ENCODE data around the gene ARID1B. TPM values are rescaled to one million over a fixed set of nuclear protein-coding genes. Genes with fewer than 3 reads are reported as not detected.

Gene ARID1B
- total and polyA plus RNA-seq, 7 experiments from 2014 or later, result 17.5 to 164 (median 139) TPM

GRCh38 chr6:156992020-156992804 is 215.0 kb downstream of the ARID1B start:
- Mint-ChIP-seq H3K27me3 (no peaks in the 10 kb centered on the region), H3K4me3 (no peak overlapping the region), H3K4me1 (peaks cover 18 to 75% (median 57%) of the 10 kb centered on the region in 7 donors), H3K27ac (peak overlapping the region in 2 of 9 donors; percentile 22 to 72), H3K36me3 (no peaks in the 10 kb centered on the region), H3K9me3 (no peaks in the 10 kb centered on the region)
- no peaks in the 10 kb centered on the region for H3K27me3 ChIP-seq (ENCODE audit: control insufficient read depth in 2 of 2, insufficient read depth in 2 of 2, low read length in 2 of 2)
- H3K9me3 ChIP-seq (ENCODE audit: control insufficient read depth in 2 of 3, low read length in 3 of 3), result no peaks in the 10 kb centered on the region
- ATAC-seq (no peak), DNase-seq (no peak)
- intact Hi-C loops (cut with micrococcal nuclease), result no loop called here
- ChIA-PET POLR2A (no interaction called here), CTCF (no interaction called here)
- H3K36me3 ChIP-seq (ENCODE audit: control insufficient read depth in 2 of 3, insufficient read depth in 3 of 3, low read length in 3 of 3), result no peaks in the 10 kb centered on the region
- H3K27ac ChIP-seq (ENCODE audit: low read depth, low read length), result no peak overlapping the region
- peaks cover 0 to 11% of the 10 kb centered on the region in 2 donors for H3K4me1 ChIP-seq (ENCODE audit: control insufficient read depth in 2 of 2, insufficient read depth in 2 of 2, low read length in 2 of 2)
- H3K4me3 ChIP-seq (ENCODE audit: low read length), result no peak overlapping the region

GRCh38 chr6:156993713-156994112 is 216.5 kb downstream of the ARID1B start:
- CTCF ChIA-PET, result no interaction called here
- H3K36me3 ChIP-seq (ENCODE audit: control insufficient read depth in 2 of 3, insufficient read depth in 3 of 3, low read length in 3 of 3), result no peaks in the 10 kb centered on the region
- no peak overlapping the region for H3K4me3 ChIP-seq (ENCODE audit: low read length)
- Mint-ChIP-seq H3K4me3 (no peak overlapping the region), H3K9me3 (no peaks in the 10 kb centered on the region), H3K4me1 (peaks cover 5 to 74% (median 53%) of the 10 kb centered on the region in 7 donors), H3K27me3 (no peaks in the 10 kb centered on the region), H3K36me3 (peaks cover 0 to 6% (median 0%) of the 10 kb centered on the region in 5 donors), H3K27ac (no peak overlapping the region)
- no peaks in the 10 kb centered on the region for H3K9me3 ChIP-seq (ENCODE audit: control insufficient read depth in 2 of 3, low read length in 3 of 3)
- POLR2A ChIA-PET, result interaction anchor here (0.6 kb wide), 1 partner anchor 68 kb away, joined by 3 read pairs; no protein-coding TSS in a partner anchor
- no peak for DNase-seq
- no peak overlapping the region for H3K27ac ChIP-seq (ENCODE audit: low read depth, low read length)
- intact Hi-C loops (cut with micrococcal nuclease), result no loop called here
- H3K4me1 ChIP-seq (ENCODE audit: control insufficient read depth in 2 of 2, insufficient read depth in 2 of 2, low read length in 2 of 2), result peaks cover 0 to under 1% of the 10 kb centered on the region in 2 donors
- no peak for ATAC-seq
- no peaks in the 10 kb centered on the region for H3K27me3 ChIP-seq (ENCODE audit: control insufficient read depth in 2 of 2, insufficient read depth in 2 of 2, low read length in 2 of 2)

DNA sequence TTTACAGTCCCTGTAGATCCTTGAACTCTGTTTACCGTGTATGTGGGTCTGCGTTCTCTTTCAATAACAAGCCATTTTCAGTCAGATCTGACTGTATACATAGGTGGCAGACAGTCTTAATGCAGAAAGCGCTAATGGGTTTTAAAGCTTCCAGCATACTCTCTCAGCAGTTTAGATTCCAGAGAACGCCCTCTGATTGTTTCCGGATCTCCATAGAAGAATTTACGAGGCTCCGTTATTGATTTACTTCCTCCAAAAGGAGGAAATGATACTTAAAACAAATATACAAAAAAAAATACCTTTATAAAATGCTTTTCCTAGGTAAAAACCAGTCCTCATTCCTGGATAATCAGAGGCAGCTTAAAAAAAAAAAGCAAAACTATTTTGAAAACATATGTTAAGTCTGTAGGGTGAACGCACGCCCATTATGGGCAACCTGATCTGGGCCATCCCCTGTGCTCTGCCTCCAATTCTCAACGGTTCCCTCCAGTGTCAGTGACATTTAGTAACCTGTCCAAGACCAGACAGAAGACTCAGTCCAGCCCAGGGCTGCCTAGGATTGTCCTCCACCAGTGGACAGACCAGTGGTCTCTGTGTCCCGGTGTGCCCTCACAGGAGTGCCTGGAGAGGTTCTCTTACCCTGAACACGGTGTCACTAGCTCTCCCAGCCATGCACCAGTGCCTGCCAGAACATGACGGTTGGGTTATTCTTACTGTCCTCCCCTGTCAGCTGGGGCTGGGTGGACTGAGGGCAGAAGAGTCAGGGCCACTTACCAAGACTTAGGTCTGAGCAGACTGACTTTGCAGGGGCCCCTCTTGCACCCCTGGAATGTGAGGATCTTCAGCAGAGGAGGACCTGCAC is 217.3 kb downstream of the ARID1B start:
- no peaks in the 10 kb centered on the region for H3K9me3 ChIP-seq (ENCODE audit: control insufficient read depth in 2 of 3, low read length in 3 of 3)
- H3K36me3 ChIP-seq (ENCODE audit: control insufficient read depth in 2 of 3, insufficient read depth in 3 of 3, low read length in 3 of 3), result no peaks in the 10 kb centered on the region
- intact Hi-C loops (cut with micrococcal nuclease), result no loop called here
- Mint-ChIP-seq H3K36me3 (peaks cover 0 to 6% (median 0%) of the 10 kb centered on the region in 5 donors), H3K9me3 (no peaks in the 10 kb centered on the region), H3K27me3 (no peaks in the 10 kb centered on the region), H3K4me3 (no peak overlapping the region), H3K4me1 (peaks cover 0 to 74% (median 53%) of the 10 kb centered on the region in 7 donors), H3K27ac (no peak overlapping the region)
- no peaks in the 10 kb centered on the region for H3K27me3 ChIP-seq (ENCODE audit: control insufficient read depth in 2 of 2, insufficient read depth in 2 of 2, low read length in 2 of 2)
- no peak overlapping the region for H3K27ac ChIP-seq (ENCODE audit: low read depth, low read length)
- no peak overlapping the region for H3K4me3 ChIP-seq (ENCODE audit: low read length)
- no peak for DNase-seq
- CTCF ChIA-PET, result no interaction called here
- peaks cover 0 to 5% of the 10 kb centered on the region in 2 donors for H3K4me1 ChIP-seq (ENCODE audit: control insufficient read depth in 2 of 2, insufficient read depth in 2 of 2, low read length in 2 of 2)
- ATAC-seq, result no peak
- POLR2A ChIA-PET, result interaction anchor here (0.6 kb wide), 1 partner anchor 67 kb away, joined by 3 read pairs; no protein-coding TSS in a partner anchor

DNA sequence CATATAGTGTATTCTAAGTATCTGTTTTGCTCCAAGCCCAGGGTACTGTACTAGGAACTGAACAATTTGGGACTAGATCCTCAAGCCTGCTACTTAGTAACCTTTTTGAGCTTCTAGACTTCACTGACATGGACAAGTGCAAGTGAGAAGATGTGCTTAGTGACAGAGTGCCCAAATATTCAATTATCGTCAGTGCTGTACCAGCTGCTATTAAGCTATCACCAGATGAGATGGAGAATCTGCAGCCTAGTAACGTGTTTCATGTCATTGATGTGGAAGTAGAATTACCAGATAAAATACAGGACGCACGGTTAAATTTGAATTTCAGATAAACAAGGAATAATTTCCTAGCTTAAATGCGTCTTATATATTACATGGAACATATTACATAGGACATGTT is 218.3 kb downstream of the ARID1B start:
- ChIA-PET POLR2A (interaction anchor here (0.6 to 1.0 kb wide), 2 partner anchors 26 to 600 kb away, joined by 3 to 5 read pairs; no protein-coding TSS in a partner anchor), CTCF (interaction anchor here (1.0 kb wide), 1 partner anchor 14 kb away, joined by 3 read pairs; no protein-coding TSS in a partner anchor)
- Mint-ChIP-seq H3K27ac (no peak overlapping the region), H3K27me3 (no peaks in the 10 kb centered on the region), H3K4me1 (peaks cover 0 to 75% (median 56%) of the 10 kb centered on the region in 7 donors), H3K36me3 (peaks cover 0 to 9% (median 0%) of the 10 kb centered on the region in 5 donors), H3K4me3 (peak overlapping the region in 1 of 10 donors; percentile 8), H3K9me3 (no peaks in the 10 kb centered on the region)
- intact Hi-C loops (cut with micrococcal nuclease), result no loop called here
- no peaks in the 10 kb centered on the region for H3K27me3 ChIP-seq (ENCODE audit: control insufficient read depth in 2 of 2, insufficient read depth in 2 of 2, low read length in 2 of 2)
- H3K27ac ChIP-seq (ENCODE audit: low read depth, low read length), result no peak overlapping the region
- DNase-seq (no peak), ATAC-seq (no peak)
- H3K4me1 ChIP-seq (ENCODE audit: control insufficient read depth in 2 of 2, insufficient read depth in 2 of 2, low read length in 2 of 2), result peaks cover 0 to 5% of the 10 kb centered on the region in 2 donors
- H3K9me3 ChIP-seq (ENCODE audit: control insufficient read depth in 2 of 3, low read length in 3 of 3), result no peaks in the 10 kb centered on the region
- H3K4me3 ChIP-seq (ENCODE audit: low read length), result no peak overlapping the region
- no peaks in the 10 kb centered on the region for H3K36me3 ChIP-seq (ENCODE audit: control insufficient read depth in 2 of 3, insufficient read depth in 3 of 3, low read length in 3 of 3)

GRCh38 chr6:156996265-156996664 is 219.1 kb downstream of the ARID1B start:
- no peaks in the 10 kb centered on the region for H3K27me3 ChIP-seq (ENCODE audit: control insufficient read depth in 2 of 2, insufficient read depth in 2 of 2, low read length in 2 of 2)
- H3K27me3 Mint-ChIP-seq, result no peaks in the 10 kb centered on the region
- no peak for ATAC-seq
- H3K4me1 Mint-ChIP-seq, result peaks cover 0 to 77% (median 57%) of the 10 kb centered on the region in 7 donors
- H3K27ac Mint-ChIP-seq, result peak overlapping the region in 2 of 9 donors; percentile 9 to 53
- peaks cover 0 to 9% (median 0%) of the 10 kb centered on the region in 5 donors for H3K36me3 Mint-ChIP-seq
- no peak overlapping the region for H3K4me3 ChIP-seq (ENCODE audit: low read length)
- DNase-seq, result no peak
- no peaks in the 10 kb centered on the region for H3K9me3 Mint-ChIP-seq
- H3K27ac ChIP-seq (ENCODE audit: low read depth, low read length), result no peak overlapping the region
- ChIA-PET POLR2A (interaction anchor here (0.6 kb wide), 1 partner anchor 601 kb away, joined by 3 read pairs; no protein-coding TSS in a partner anchor), CTCF (interaction anchor here (1.0 kb wide), 1 partner anchor 14 kb away, joined by 3 read pairs; no protein-coding TSS in a partner anchor)
- H3K4me3 Mint-ChIP-seq, result no peak overlapping the region
- H3K36me3 ChIP-seq (ENCODE audit: control insufficient read depth in 2 of 3, insufficient read depth in 3 of 3, low read length in 3 of 3), result no peaks in the 10 kb centered on the region
- H3K4me1 ChIP-seq (ENCODE audit: control insufficient read depth in 2 of 2, insufficient read depth in 2 of 2, low read length in 2 of 2), result peaks cover 0 to 5% of the 10 kb centered on the region in 2 donors
- no peaks in the 10 kb centered on the region for H3K9me3 ChIP-seq (ENCODE audit: control insufficient read depth in 2 of 3, low read length in 3 of 3)
- intact Hi-C loops (cut with micrococcal nuclease), result no loop called here

GRCh38 chr6:156998794-156999330 is 221.7 kb downstream of the ARID1B start:
- no peak for ATAC-seq
- CTCF ChIA-PET, result no interaction called here
- H3K4me3 Mint-ChIP-seq, result no peak overlapping the region
- H3K4me3 ChIP-seq (ENCODE audit: low read length), result no peak overlapping the region
- H3K27me3 Mint-ChIP-seq, result no peaks in the 10 kb centered on the region
- no peaks in the 10 kb centered on the region for H3K27me3 ChIP-seq (ENCODE audit: control insufficient read depth in 2 of 2, insufficient read depth in 2 of 2, low read length in 2 of 2)
- H3K9me3 Mint-ChIP-seq, result peaks cover 0 to 5% (median 0%) of the 10 kb centered on the region in 11 donors
- H3K4me1 ChIP-seq (ENCODE audit: control insufficient read depth in 2 of 2, insufficient read depth in 2 of 2, low read length in 2 of 2), result peaks cover 0 to 5% of the 10 kb centered on the region in 2 donors
- H3K4me1 Mint-ChIP-seq, result peaks cover 10 to 88% (median 66%) of the 10 kb centered on the region in 7 donors
- no peaks in the 10 kb centered on the region for H3K9me3 ChIP-seq (ENCODE audit: control insufficient read depth in 2 of 3, low read length in 3 of 3)
- POLR2A ChIA-PET, result no interaction called here
- H3K27ac ChIP-seq (ENCODE audit: low read depth, low read length), result no peak overlapping the region
- H3K36me3 Mint-ChIP-seq, result peaks cover 0 to 19% (median 6%) of the 10 kb centered on the region in 5 donors
- no peak for DNase-seq
- H3K36me3 ChIP-seq (ENCODE audit: control insufficient read depth in 2 of 3, insufficient read depth in 3 of 3, low read length in 3 of 3), result no peaks in the 10 kb centered on the region
- no peak overlapping the region for H3K27ac Mint-ChIP-seq
- intact Hi-C loops (cut with micrococcal nuclease), result no loop called here

Measured in naive thymus-derived CD4-positive, alpha-beta T cell (primary cell).